HG03280 (cell line): ENCODE measurements around the gene AGPAT2.

ENCODE experiments used
- ATAC-seq: cut with Tn5 transposase; IDR thresholded peaks from one replicate; pipeline ENCODE4 v1.9.1; 2021; ENCODE audit warnings: mild to moderate bottlenecking, moderate library complexity; ENCODE audit not compliant: unreplicated experiment

Gene AGPAT2

GRCh38 chr9:136703276-136703860 is 16.1 kb upstream of the AGPAT2 start:
- ATAC-seq, result no peak

DNA sequence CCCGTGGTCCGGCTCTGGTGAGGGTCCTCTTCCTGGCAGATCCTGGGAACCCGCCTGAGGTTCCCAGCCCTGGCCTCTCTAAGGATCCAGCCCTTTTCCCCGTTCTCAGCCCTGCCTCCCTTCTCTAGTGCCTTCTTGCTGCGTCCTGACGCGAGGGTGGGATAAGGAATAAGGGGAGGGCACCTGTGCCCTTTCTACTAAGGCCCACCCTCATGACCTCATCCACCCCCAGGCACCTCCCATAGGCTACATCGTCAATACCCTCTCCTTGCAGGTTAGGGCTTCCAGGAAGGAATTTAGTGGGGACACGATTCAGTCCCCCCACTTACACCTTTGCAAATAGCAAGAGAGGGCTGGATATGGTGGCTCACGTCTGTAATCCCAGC is 14.4 kb upstream of the AGPAT2 start:
- ATAC-seq, result no peak

DNA sequence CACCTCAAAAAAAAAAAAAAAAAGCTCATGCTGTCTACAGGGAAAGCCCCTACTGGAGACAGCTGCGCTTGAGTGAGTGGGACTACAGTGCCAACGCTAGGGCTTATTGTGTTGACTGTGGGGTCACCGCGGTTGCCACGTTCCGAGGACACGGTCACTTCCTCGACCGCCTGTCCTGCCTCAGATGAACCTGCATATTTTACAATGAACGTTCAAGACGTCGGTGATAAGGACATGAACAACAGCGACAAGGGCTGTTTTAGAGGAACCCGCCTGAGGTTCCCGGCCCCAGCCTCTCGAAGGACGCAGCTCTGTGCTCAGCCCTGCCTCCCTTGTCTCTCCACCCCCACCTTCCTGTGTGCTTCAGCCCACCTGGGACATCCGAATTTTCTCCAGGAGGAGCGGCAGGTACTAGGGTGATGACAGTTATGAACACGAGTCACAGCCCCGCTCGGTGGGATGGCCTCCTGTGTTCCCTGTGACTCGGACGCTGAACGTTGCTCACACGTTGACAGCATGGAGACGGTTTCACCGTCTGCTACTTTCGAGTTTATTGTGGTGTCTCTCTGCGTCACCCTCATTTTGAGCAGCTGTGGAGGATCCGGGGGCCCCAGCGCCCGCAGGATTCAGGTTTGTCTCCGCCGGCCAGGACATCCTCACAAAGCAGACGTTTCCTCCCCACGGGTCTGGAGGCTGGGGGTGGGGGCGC is 13.9 kb upstream of the AGPAT2 start:
- peak; percentile 67 for ATAC-seq

GRCh38 chr9:136700304-136700703 is 13.0 kb upstream of the AGPAT2 start:
- no peak for ATAC-seq

GRCh38 chr9:136698635-136699246 is 11.5 kb upstream of the AGPAT2 start:
- ATAC-seq, result no peak

DNA sequence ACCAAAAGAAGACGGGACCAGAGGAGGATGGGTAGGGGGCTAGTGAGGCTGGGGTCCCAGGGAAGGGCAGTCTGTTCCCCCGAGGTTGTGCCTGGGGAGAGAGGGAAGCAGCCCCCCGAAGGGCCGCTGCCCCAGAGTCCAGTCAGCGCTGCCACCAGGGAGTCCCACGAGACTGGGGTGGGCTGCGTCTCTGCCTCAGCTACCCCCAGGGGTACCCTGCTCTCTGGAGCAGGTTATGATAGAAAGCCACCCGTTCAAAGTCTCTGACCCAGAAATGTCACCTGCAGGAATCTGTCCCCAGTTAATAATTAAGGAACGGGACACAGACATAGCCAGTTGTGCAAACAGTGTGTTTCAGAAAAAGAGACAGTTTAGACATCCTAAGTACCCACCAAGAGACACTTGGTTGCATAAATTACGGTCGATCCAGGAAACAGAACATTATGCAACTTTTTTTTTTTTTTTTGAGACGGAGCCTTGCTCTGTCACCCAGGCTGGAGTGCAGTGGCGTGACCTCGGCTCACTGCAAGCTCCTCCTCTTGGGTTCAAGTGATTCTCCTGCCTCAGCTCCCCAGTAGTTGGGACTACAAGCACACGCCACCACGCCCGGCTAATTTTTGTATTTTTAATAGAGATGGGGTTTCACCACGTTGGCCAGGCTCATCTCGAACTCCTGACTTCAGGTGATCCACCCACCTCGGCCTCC is 10.7 kb upstream of the AGPAT2 start:
- no peak for ATAC-seq

DNA sequence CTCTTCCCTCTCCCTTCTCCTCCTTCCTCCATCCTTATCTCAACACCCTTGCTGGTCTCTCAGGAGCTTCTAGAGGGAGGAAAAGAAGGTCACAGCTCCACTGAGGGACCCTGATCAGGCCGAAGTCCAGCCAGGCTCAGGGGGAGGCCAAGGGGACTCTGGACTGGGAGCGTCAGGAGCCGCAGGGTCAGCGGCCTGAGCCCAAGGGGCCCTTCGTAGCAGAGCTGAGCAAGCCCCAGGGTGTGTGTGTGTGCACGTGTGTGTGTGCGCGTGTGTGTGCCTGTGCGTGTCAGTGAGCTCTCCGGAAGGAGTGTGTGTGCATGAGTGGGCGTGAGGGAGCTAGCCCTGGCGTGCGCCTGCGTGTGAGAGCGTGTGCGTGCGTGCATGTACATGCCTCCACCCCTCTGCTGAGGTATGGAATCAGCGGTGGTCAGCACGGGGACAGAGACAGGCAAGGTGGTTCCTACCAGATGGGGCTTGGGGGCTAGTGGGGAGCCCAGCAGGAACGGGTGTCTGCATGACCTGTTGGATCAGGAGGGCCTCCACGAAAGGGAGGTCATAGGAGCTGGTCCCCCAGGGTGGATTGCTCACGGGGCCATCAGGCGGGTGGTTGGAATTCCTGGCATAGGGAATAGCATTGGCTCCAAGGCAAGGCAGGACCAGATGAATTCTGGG is 10.0 kb upstream of the AGPAT2 start:
- no peak for ATAC-seq

- no peak for ATAC-seq
These were observed 9.2 kb upstream of the AGPAT2 start for GRCh38 chr9:136696502-136696901.

GRCh38 chr9:136695955-136696354 is 8.7 kb upstream of the AGPAT2 start:
- ATAC-seq, result no peak

DNA sequence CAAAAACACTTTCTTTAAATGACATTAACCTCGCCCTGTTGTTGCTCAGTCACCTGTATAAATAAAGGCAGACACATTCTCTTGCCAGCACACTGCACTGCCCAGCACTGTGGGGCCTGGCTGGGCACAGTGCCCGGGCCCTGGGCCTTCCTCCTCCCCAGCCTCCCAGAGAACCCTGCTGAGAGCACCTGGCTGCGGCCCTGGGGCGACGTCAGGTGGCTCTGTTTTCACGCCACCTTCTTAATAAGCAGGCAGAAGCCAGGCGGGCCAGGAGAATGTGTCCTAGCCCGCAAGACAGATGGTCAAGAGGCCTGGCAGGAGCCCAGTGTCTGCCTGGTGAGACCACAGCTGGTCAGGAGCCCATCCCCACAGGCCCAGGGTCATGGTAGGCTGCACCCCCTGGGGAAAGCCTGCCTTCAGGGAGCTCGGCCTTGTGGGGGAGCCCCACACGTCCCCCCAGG is 8.2 kb upstream of the AGPAT2 start:
- no peak for ATAC-seq

GRCh38 chr9:136694872-136695247 is 7.6 kb upstream of the AGPAT2 start:
- ATAC-seq, result no peak

DNA sequence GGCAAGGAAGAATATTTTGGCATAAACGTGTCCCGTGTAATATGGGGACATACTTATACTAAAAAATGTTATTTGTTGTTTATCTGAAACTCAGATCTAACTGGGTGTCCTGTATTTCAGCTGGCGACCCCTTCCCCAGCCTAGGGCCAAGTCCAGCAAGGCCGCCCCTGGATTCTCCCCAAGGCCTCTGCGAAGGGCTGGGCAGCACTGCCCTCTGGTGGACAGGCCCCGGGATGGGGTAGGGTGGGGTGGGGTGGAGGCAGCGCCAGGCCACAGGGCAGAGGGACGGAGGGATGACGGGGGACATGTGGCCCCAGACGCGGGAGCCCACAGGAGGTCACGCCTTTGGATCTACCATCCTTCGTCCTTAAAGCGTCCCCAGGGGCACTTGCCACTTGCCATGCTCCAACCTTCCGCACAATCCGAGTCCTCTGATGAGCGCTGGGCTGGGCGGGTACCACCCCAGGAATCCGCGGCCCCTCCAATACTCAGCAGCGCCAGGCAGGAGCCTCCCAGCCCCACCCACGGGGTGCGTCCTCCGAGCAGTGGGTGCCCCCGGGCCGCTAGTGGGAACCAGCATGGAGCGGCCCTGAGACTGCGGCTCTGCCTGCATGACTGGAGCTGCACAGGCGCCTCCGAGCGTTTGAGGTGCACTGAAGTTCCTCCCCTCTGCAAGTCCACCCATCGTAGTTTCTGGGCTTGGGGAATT is 7.1 kb upstream of the AGPAT2 start:
- ATAC-seq, result no peak

GRCh38 chr9:136693490-136694162 is 6.4 kb upstream of the AGPAT2 start:
- no peak for ATAC-seq

- no peak for ATAC-seq
These were observed 5.9 kb upstream of the AGPAT2 start for GRCh38 chr9:136693135-136693489.

DNA sequence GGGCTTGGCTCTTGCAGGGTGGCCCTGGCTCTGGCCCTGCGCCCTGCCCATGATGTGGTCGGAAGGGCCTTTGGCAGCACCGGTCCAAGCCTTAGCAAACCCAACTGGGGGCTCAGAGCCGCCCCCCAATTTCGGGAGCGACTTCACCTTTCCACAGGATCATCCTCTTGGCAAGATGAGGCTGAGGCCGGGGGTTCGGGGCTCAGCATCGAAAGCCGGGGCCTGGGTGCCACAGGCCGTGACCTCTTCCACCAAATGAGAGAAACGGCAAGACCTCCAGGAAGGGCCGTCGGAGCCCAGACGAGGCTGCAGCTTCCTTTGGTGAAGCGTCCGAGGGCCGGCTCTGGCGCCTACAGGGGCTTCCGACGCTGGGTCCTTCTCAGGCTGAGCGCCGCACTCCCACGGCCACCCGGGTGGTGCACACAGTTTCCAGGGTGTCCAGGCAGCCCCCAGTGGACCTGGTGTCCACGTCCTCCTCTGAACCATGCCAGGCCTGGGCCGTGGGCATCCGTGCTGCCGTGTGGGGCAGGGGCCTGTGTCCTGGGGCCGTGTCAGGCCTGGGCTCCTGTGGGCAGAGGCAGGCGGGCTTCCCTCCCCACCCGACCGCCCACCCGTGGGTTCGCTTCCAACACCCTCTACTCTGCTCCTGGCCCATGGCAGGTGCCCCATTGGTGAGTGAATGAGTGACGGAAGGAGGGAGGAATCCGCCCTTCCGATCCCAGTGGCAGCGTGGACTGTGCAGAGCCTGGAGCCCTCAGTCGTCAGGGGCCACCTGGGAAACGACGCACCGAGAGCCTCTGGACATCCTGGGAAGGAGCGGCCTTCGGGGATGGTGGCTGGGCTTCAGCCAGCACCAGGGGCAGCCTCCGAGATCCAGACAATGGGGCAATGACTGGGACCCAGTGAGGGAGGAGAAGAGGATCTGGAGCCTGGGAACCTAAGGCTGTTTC is 5.2 kb upstream of the AGPAT2 start:
- ATAC-seq, result no peak

- no peak for ATAC-seq
These were observed 4.3 kb upstream of the AGPAT2 start for GRCh38 chr9:136691316-136692184.

DNA sequence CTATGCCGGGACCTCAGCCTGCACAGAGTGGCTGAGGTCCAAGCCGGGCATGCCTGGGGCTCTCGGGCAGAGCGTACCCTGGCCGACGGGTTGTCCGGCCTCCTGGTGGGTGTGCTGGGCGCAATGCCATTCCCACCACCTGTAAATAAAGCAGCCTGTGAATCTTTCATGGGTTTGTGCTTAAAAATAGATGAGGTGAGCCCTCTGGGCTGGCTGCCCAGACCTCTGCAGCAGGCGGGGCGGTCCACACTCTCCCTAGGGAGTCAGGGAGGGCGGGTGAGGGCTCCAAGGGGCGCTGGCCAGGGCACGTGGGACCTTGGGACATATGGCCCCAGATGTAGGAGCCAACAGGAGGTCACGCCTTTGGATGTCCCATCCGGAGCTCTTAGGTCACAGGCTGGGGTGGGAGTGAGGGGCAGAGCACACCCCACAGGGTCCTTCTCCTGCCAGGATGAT is 3.6 kb upstream of the AGPAT2 start:
- no peak for ATAC-seq
